G401 (cell line): Measurements from ENCODE around the gene ZNF423. TPM values are rescaled to one million over a fixed set of nuclear protein-coding genes. Genes with fewer than 3 reads are reported as not detected.

ENCODE experiments used
- DNase-seq: peaks from one replicate; pipeline ENCODE4 v3.0.0-alpha.2; 2015; ENCODE audit warnings: low spot score
- in situ Hi-C: cut with HindIII; loops from 2 replicates; pipeline ENCODE4 v1.10.0; 2016; ENCODE audit warnings: low sequenced_read_pairs, mixed read lengths
- total RNA-seq: library from RNA; depleted of rRNA; stranded (reverse); fragments of >200 nt; shearing (Covaris generic); gene quantifications from 2 replicates; pipeline ENCODE4 v1.2.3, GENCODE V29; 2014

Gene ZNF423
- total RNA-seq, 1 experiment from 2014 or later, result 0.07 TPM

- DNase-seq, result no peak
- in situ Hi-C loops, result no loop called here
These were observed 366.1 kb downstream of the ZNF423 start for GRCh38 chr16:49489686-49490320.

- in situ Hi-C loops, result no loop called here
- no peak for DNase-seq
These were observed 367.0 kb downstream of the ZNF423 start for GRCh38 chr16:49488740-49489525.

GRCh38 chr16:49488336-49488735, 367.6 kb downstream of the ZNF423 start:
- in situ Hi-C loops, result no loop called here
- DNase-seq, result no peak

GRCh38 chr16:49487746-49488145, 368.2 kb downstream of the ZNF423 start:
- in situ Hi-C loops, result no loop called here
- no peak for DNase-seq

- in situ Hi-C loops, result no loop called here
- DNase-seq, result no peak
These were observed 369.5 kb downstream of the ZNF423 start for GRCh38 chr16:49486400-49486799.

GRCh38 chr16:49485663-49486062, 370.2 kb downstream of the ZNF423 start:
- in situ Hi-C loops, result no loop called here

GRCh38 chr16:49484936-49485335, 371.0 kb downstream of the ZNF423 start:
- in situ Hi-C loops, result no loop called here
- no peak for DNase-seq

More at GRCh38 chr16:49485663-49486062, 370.2 kb downstream of the ZNF423 start:
- no peak for DNase-seq

GRCh38 chr16:49484451-49484849, 371.5 kb downstream of the ZNF423 start:
- peak; percentile 10 for DNase-seq
- in situ Hi-C loops, result no loop called here

GRCh38 chr16:49483651-49484450, 372.1 kb downstream of the ZNF423 start:
- in situ Hi-C loops, result no loop called here
- DNase-seq, result no peak

GRCh38 chr16:49483251-49483650, 372.7 kb downstream of the ZNF423 start:
- no peak for DNase-seq
- in situ Hi-C loops, result no loop called here

- in situ Hi-C loops, result no loop called here
- no peak for DNase-seq
These were observed 373.2 kb downstream of the ZNF423 start for GRCh38 chr16:49482690-49483089.

GRCh38 chr16:49478616-49479015, 377.3 kb downstream of the ZNF423 start:
- DNase-seq, result no peak
- in situ Hi-C loops, result no loop called here

GRCh38 chr16:49478107-49478506, 377.8 kb downstream of the ZNF423 start:
- in situ Hi-C loops, result no loop called here
- no peak for DNase-seq

- in situ Hi-C loops, result no loop called here
These were observed 378.5 kb downstream of the ZNF423 start for GRCh38 chr16:49477250-49477895.

GRCh38 chr16:49474741-49475140, 381.2 kb downstream of the ZNF423 start:
- DNase-seq, result no peak

More at GRCh38 chr16:49477250-49477895, 378.5 kb downstream of the ZNF423 start:
- no peak for DNase-seq

GRCh38 chr16:49473773-49474172, 382.1 kb downstream of the ZNF423 start:
- in situ Hi-C loops, result no loop called here
- no peak for DNase-seq

More at GRCh38 chr16:49474741-49475140, 381.2 kb downstream of the ZNF423 start:
- in situ Hi-C loops, result no loop called here

- in situ Hi-C loops, result no loop called here
- no peak for DNase-seq
These were observed 382.8 kb downstream of the ZNF423 start for GRCh38 chr16:49473131-49473530.

GRCh38 chr16:49472598-49472997, 383.3 kb downstream of the ZNF423 start:
- no peak for DNase-seq

GRCh38 chr16:49471038-49471727, 384.7 kb downstream of the ZNF423 start:
- no peak for DNase-seq
- in situ Hi-C loops, result no loop called here

More at GRCh38 chr16:49472598-49472997, 383.3 kb downstream of the ZNF423 start:
- in situ Hi-C loops, result no loop called here
